KMS-11 (cell line): ENCODE data around the gene NPHP4.
"Not testable (repeated sequence)": the region's sequence is repeated elsewhere in the genome, so short reads cannot be mapped to it uniquely, and the experiment has no call there.

Source experiments
- H2AFZ ChIP-seq: fragments of 200-600 bp; sonication (generic); 2 replicates; pipeline ENCODE4 v1.6.1; 2016; ENCODE audit warnings: antibody characterized with exemption, mixed run types, low read depth
- H3K27ac ChIP-seq: fragments of 200-600 bp; sonication (generic); 2 replicates; pipeline ENCODE4 v1.6.1; 2016; ENCODE audit warnings: mild to moderate bottlenecking, mixed run types
- H3K27me3 ChIP-seq: fragments of 200-600 bp; sonication (generic); 2 replicates; pipeline ENCODE4 v1.6.1; 2017; ENCODE audit warnings: mild to moderate bottlenecking, low read depth, mixed run types, moderate library complexity; ENCODE audit not compliant: insufficient read depth
- H3K36me3 ChIP-seq: fragments of 200-600 bp; sonication (generic); 2 replicates; pipeline ENCODE4 v1.6.1; 2017; ENCODE audit warnings: mild to moderate bottlenecking, mixed run types; ENCODE audit not compliant: insufficient read depth
- H3K4me1 ChIP-seq: fragments of 200-600 bp; sonication (generic); 2 replicates; pipeline ENCODE4 v1.6.1; 2016; ENCODE audit warnings: mild to moderate bottlenecking, low read depth, mixed run types; ENCODE audit not compliant: poor library complexity, severe bottlenecking
- H3K4me2 ChIP-seq: fragments of 200-600 bp; sonication (generic); 2 replicates; pipeline ENCODE4 v1.7.0; 2016; ENCODE audit warnings: mild to moderate bottlenecking, mixed run types
- H3K4me3 ChIP-seq: fragments of 200-600 bp; sonication (generic); IDR thresholded peaks from 2 replicates; pipeline ENCODE4 v1.6.1; 2017; ENCODE audit warnings: low read depth, low read length, mixed read lengths; ENCODE audit not compliant: insufficient read depth
- H3K79me2 ChIP-seq: fragments of 200-600 bp; sonication (generic); 2 replicates; pipeline ENCODE4 v1.6.1; 2016; ENCODE audit warnings: low read depth, mixed run types; ENCODE audit not compliant: insufficient read depth
- H3K9ac ChIP-seq: fragments of 200-600 bp; sonication (generic); 2 replicates; pipeline ENCODE4 v1.6.1; 2016; ENCODE audit warnings: mild to moderate bottlenecking, mixed run types
- H4K20me1 ChIP-seq: fragments of 200-600 bp; sonication (generic); 2 replicates; pipeline ENCODE4 v1.6.1; 2016; ENCODE audit warnings: mild to moderate bottlenecking, mixed run types; ENCODE audit not compliant: insufficient read depth
- CTCF ChIP-seq: fragments of 200-600 bp; sonication (generic); conservative IDR thresholded peaks from 2 replicates; pipeline ENCODE4 v1.6.1; 2017; ENCODE audit warnings: low read depth, mild to moderate bottlenecking, antibody characterized with exemption, low read length, moderate library complexity, mixed read lengths

Gene NPHP4

DNA sequence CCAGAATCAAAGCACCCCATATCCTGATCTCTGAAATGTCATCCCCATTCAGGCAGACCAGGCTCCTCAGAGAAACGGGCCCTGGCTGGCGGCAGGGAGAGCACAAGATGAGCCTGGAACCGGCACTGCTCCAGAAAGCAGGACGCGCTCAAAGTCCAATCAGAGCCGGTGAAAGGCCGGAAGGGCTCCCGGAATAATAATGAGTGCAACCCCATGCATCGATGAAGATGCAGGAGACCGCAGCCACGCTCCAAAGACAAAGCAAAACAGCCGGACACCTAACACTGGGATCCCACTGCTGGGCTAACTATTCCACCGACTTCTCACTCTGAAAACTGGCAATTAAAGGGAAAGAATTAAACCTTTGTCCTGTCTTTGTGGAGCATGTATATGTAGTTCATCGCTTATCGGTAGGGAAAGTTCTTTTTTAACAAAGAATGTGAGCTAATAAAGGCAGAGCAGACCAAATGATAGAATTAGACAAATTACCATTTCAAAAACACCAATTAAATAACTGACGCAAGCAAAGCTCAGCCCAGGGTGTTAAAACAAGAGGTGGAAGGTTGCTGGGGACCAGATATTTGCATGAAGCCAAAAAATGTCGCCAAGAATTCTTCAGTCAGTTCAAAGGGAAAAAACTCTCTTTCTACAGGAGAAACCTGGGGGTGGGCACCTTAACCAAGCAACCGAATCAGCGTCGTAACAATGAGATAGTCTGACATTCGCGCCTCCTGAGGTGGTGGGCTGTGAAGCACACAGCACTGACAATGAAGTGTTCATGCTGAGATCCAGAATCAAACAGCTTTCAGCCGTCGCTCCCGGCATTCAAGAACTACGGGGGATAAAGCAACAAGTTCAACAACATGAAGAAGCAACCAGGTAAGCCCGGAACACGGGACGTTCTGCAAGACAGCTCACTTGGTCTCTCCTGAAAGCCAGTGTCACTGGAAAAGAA is 95.2 kb downstream of the NPHP4 start:
- Histone ChIP-seq H3K4me3 (no peak overlapping the region), H3K9ac (no peak overlapping the region), H3K36me3 (no peaks in the 10 kb centered on the region), H3K4me2 (no peak overlapping the region), H4K20me1 (no peaks in the 10 kb centered on the region), H3K4me1 (no peaks in the 10 kb centered on the region), H3K79me2 (no peaks in the 10 kb centered on the region), H3K27me3 (no peaks in the 10 kb centered on the region), H2AFZ (no peak overlapping the region), H3K27ac (no peak overlapping the region)
- TF ChIP-seq CTCF = no peak

DNA sequence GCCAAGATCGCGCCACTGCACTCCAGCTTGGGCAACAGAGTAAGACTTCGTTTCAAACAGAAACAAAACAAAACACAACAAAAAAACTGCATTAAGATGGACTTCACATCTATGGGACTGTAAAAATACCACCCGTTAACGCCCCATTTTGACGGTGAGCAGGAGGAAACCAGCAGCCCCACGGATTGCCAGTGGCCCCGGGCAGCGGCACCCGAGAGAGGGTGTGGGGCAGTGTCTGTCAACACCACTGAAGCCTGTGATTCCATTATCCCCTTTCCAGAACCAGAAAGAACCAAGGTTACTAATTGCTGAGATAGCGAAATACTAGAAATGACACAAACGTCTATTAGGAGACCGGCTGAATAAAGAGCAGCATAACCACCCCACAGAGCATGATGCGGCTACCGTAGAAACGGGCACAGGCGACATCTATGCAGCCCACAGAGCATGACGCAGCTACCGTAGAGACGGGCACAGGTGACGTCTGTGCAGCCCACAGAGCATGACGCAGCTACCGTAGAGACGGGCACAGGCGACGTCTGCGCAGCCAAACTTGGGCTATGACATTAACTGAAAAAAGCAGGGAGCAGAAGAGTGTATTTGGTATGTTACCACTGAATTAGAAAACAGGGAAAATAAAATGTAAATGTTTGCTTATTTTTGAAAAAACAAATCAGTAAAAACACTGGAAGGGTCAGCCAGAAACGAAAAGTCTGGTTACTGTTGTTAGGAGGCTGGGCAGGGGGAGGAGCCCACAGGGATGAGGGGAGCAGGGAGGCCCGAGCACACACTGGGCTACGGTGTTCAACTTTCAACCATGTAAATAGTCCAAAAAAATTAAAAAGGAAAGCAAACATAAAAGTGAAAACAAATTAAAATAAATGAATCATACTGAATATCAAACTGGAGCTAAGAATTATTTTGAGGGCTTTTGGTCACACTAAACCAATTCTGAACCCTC is 96.5 kb downstream of the NPHP4 start:
- Histone ChIP-seq H3K79me2 (no peaks in the 10 kb centered on the region), H3K36me3 (no peaks in the 10 kb centered on the region), H3K4me1 (no peaks in the 10 kb centered on the region), H3K9ac (no peak overlapping the region), H4K20me1 (no peaks in the 10 kb centered on the region), H3K27me3 (no peaks in the 10 kb centered on the region), H3K4me2 (no peak overlapping the region), H2AFZ (no peak overlapping the region), H3K4me3 (no peak overlapping the region), H3K27ac (no peak overlapping the region)
- no peak for TF ChIP-seq CTCF

DNA sequence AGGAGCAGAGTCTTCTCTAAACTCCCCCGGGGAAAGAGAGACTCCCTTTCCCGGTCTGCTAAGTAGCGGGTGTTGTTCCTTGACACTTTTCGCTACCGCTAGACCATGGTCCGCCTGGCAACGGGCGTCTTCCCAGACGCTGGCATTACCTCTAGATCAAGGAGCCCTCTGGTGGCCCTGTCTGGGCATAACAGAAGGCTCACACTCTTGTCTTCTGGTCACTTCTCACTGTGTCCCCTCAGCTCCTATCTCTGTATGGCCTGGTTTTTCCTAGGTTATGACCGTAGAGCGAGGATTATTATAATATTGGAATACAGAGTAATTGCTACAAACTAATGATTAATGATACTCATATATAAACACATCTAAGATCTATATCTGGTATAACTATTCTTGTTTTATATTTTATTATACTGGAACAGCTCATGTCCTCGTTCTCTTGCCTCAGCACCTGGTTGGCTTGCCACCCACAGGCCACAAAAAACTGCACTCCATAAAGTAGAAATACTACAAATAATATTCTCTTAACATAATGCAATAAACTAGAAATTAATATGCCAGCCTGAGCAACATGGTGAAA is 98.4 kb downstream of the NPHP4 start:
- not testable (repeated sequence) for H3K27ac ChIP-seq, H4K20me1 ChIP-seq, H3K4me3 ChIP-seq, H3K27me3 ChIP-seq, H3K36me3 ChIP-seq, H2AFZ ChIP-seq, H3K4me2 ChIP-seq, H3K9ac ChIP-seq, H3K4me1 ChIP-seq, H3K79me2 ChIP-seq
- TF ChIP-seq CTCF = peak; percentile 54

DNA sequence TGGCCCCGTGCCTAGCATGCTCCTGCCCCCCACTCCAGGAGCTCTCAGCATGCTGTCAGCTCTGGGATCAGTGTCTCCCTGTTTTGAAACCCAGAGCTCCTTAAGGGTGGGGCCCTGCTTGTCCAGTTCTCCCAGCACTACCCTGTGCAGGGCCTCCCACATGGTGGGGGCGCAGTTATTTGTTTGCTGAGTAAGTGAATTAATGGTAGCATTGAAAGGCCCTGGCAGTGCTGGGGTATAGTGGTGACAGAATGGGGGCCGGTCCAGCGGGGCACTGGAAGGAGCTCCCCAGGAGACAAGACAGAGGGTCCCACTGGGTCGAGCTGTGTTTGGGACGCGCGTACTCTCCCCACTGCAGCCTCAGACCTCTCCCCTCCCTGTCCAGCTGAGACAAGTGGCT is 99.9 kb downstream of the NPHP4 start:
- Histone ChIP-seq H3K4me1 (no peaks in the 10 kb centered on the region), H3K36me3 (no peaks in the 10 kb centered on the region), H4K20me1 (no peaks in the 10 kb centered on the region), H3K27ac (no peak overlapping the region), H3K9ac (no peak overlapping the region), H3K27me3 (no peaks in the 10 kb centered on the region), H3K4me3 (no peak overlapping the region), H3K4me2 (no peak overlapping the region), H3K79me2 (no peaks in the 10 kb centered on the region), H2AFZ (no peak overlapping the region)
- TF ChIP-seq CTCF = no peak
